HCT116 (cell line): Measurements from ENCODE around the gene SRL. TPM values are rescaled to one million over a fixed set of nuclear protein-coding genes. Genes with fewer than 3 reads are reported as not detected.

Source experiments
- CBX3 ChIP-seq: IDR thresholded peaks from 2 replicates; pipeline ENCODE4 v1.6.1; 2012; ENCODE audit warnings: low read depth
- CEBPB ChIP-seq: IDR thresholded peaks from 2 replicates; pipeline ENCODE4 v1.6.1; 2012; ENCODE audit warnings: low read depth
- EGR1 ChIP-seq: IDR thresholded peaks from 2 replicates; pipeline ENCODE4 v1.6.1; 2012; ENCODE audit warnings: low read depth
- ELF1 ChIP-seq: IDR thresholded peaks from 2 replicates; pipeline ENCODE4 v1.6.1; 2012; ENCODE audit warnings: low read depth, borderline replicate concordance
- EZH2phosphoT487 ChIP-seq: fragments of 200-600 bp; IDR thresholded peaks from 2 replicates; pipeline ENCODE4 v1.6.1; 2018; ENCODE audit warnings: antibody characterized with exemption, borderline replicate concordance
- FOSL1 ChIP-seq: IDR thresholded peaks from 2 replicates; pipeline ENCODE4 v1.6.1; 2012; ENCODE audit warnings: low read depth
- POLR2A ChIP-seq: IDR thresholded peaks from 2 replicates; pipeline ENCODE4 v1.7.0; 2011; ENCODE audit warnings: borderline replicate concordance; ENCODE audit not compliant: insufficient read depth, insufficient read length; ENCODE audit errors: extremely low read depth
- SIN3A ChIP-seq: IDR thresholded peaks from 2 replicates; pipeline ENCODE4 v1.6.1; 2012; ENCODE audit warnings: low read depth
- SP1 ChIP-seq: IDR thresholded peaks from 2 replicates; pipeline ENCODE4 v1.6.1; 2012; ENCODE audit warnings: low read depth
- TCF7L2 ChIP-seq: IDR thresholded peaks from 2 replicates; pipeline ENCODE4 v1.7.0; 2011; ENCODE audit warnings: borderline replicate concordance, inconsistent platforms; ENCODE audit not compliant: insufficient read depth, insufficient read length; ENCODE audit errors: extremely low read depth
- YY1 ChIP-seq: IDR thresholded peaks from 2 replicates; pipeline ENCODE4 v1.6.1; 2011; ENCODE audit warnings: low read length, low read depth, moderate library complexity, mild to moderate bottlenecking; ENCODE audit not compliant: insufficient replicate concordance; ENCODE audit errors: extremely low read depth
- ZFX ChIP-seq: fragments of 450-650 bp; IDR thresholded peaks from 2 replicates; pipeline ENCODE4 v1.6.1; 2017
- total RNA-seq: library from RNA; stranded (reverse); gene quantifications from one replicate; pipeline ENCODE4 v1.2.1, GENCODE V29; 2021; ENCODE audit not compliant: unreplicated experiment
- TF ChIP-seq, protein P1 (sequence below): IDR thresholded peaks from 2 replicates; pipeline ENCODE4 v1.6.1; 2012
- TF ChIP-seq, protein P2 (sequence below), 3 experiments: fragments of 200-600 bp in 1 of 3; sonication (generic) in 1 of 3; IDR thresholded peaks in 2 of 3; conservative IDR thresholded peaks in 1 of 3; 2 replicates each; pipeline ENCODE4 v1.5.1; 2012 to 2017; ENCODE audit warnings: low read depth in 2 of 3, low read length in 2 of 3, antibody characterized with exemption in 1 of 3, borderline replicate concordance in 1 of 3, control low read depth in 1 of 3, mild to moderate bottlenecking in 1 of 3, mixed read lengths in 1 of 3, mixed run types in 1 of 3, moderate library complexity in 1 of 3; ENCODE audit not compliant: insufficient read depth in 1 of 3

SRL gene
- total RNA-seq, 1 experiment from 2014 or later = not detected

DNA sequence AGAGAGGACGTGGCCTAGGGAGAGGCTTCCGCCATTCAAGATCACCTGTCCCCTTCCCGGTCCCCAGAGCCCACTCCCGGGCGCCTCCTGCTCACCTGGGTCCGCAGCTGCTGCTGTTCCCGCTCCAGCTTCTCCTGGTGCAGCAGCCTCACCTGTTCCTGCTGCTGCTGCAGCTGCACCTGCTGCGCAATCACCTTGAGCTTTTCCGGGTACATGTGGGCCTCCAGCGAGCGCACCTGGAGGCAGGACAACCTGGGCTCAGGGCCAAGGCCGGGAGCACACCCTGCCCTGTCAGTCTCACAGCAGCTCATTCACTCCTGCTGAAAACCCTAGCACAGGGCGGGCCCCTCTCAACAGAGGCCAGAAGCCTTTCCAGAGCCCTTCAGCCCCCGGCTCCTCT is 18.5 kb upstream of the SRL start (continued):
- TF ChIP-seq, protein P1, sequence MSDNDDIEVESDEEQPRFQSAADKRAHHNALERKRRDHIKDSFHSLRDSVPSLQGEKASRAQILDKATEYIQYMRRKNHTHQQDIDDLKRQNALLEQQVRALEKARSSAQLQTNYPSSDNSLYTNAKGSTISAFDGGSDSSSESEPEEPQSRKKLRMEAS = no peak
- TF ChIP-seq SIN3A (no peak), YY1 (no peak), ZFX (no peak), ELF1 (no peak), CEBPB (no peak), TCF7L2 (no peak), POLR2A (no peak), EGR1 (no peak), FOSL1 (no peak), SP1 (no peak), EZH2phosphoT487 (no peak), CBX3 (no peak)
- TF ChIP-seq, protein P2, sequence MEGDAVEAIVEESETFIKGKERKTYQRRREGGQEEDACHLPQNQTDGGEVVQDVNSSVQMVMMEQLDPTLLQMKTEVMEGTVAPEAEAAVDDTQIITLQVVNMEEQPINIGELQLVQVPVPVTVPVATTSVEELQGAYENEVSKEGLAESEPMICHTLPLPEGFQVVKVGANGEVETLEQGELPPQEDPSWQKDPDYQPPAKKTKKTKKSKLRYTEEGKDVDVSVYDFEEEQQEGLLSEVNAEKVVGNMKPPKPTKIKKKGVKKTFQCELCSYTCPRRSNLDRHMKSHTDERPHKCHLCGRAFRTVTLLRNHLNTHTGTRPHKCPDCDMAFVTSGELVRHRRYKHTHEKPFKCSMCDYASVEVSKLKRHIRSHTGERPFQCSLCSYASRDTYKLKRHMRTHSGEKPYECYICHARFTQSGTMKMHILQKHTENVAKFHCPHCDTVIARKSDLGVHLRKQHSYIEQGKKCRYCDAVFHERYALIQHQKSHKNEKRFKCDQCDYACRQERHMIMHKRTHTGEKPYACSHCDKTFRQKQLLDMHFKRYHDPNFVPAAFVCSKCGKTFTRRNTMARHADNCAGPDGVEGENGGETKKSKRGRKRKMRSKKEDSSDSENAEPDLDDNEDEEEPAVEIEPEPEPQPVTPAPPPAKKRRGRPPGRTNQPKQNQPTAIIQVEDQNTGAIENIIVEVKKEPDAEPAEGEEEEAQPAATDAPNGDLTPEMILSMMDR (IDR thresholded peaks at IDR 0.05 in 2 of 3, conservative IDR thresholded peaks at IDR 0.05 in 1 of 3; ENCODE audit: borderline replicate concordance in 1 of 3, insufficient read depth in 1 of 3, low read depth in 2 of 3, low read length in 2 of 3) = no peak
